Measurements from ENCODE around the gene SMYD1. TPM values are rescaled to one million over a fixed set of nuclear protein-coding genes. Genes with fewer than 3 reads are reported as not detected.

The SMYD1 gene
- total RNA-seq, 6 donors from 2014 or later, result not detected

GRCh38 chr2:88146590-88146989, 79.0 kb downstream of the SMYD1 start:
- TF ChIP-seq, protein P1, sequence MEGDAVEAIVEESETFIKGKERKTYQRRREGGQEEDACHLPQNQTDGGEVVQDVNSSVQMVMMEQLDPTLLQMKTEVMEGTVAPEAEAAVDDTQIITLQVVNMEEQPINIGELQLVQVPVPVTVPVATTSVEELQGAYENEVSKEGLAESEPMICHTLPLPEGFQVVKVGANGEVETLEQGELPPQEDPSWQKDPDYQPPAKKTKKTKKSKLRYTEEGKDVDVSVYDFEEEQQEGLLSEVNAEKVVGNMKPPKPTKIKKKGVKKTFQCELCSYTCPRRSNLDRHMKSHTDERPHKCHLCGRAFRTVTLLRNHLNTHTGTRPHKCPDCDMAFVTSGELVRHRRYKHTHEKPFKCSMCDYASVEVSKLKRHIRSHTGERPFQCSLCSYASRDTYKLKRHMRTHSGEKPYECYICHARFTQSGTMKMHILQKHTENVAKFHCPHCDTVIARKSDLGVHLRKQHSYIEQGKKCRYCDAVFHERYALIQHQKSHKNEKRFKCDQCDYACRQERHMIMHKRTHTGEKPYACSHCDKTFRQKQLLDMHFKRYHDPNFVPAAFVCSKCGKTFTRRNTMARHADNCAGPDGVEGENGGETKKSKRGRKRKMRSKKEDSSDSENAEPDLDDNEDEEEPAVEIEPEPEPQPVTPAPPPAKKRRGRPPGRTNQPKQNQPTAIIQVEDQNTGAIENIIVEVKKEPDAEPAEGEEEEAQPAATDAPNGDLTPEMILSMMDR (IDR thresholded peaks at IDR 0.05), result no peak
- TF ChIP-seq POLR2A (IDR thresholded peaks at IDR 0.05), result no peak
- Histone ChIP-seq H3K4me3 (no peak overlapping the region), H3K4me1 (no peaks in the 10 kb centered on the region), H3K36me3 (no peaks in the 10 kb centered on the region), H3K9me3 (peaks cover 4 to 27% (median 6%) of the 10 kb centered on the region in 4 donors), H3K27me3 (no peaks in the 10 kb centered on the region), H3K27ac (no peak overlapping the region)
- DNase-seq (no peak), ATAC-seq (ENCODE audit: low FRiP score in 2 of 2) (no peak)

- Histone ChIP-seq H3K36me3 (no peaks in the 10 kb centered on the region), H3K27ac (no peak overlapping the region), H3K27me3 (no peaks in the 10 kb centered on the region), H3K4me3 (no peak overlapping the region), H3K9me3 (peaks cover 4 to 21% (median 6%) of the 10 kb centered on the region in 4 donors), H3K4me1 (no peaks in the 10 kb centered on the region)
- 100% methylated on average over 1 to 2 of the region's 2 CpGs for WGBS, 2 donors
- ATAC-seq (ENCODE audit: low FRiP score in 2 of 2), result peak in 1 of 2 donors; percentile 53
- no peak for DNase-seq
- TF ChIP-seq POLR2AphosphoS5 (IDR thresholded peaks at IDR 0.05) (no peak), EP300 (IDR thresholded peaks at IDR 0.05) (no peak), POLR2A (IDR thresholded peaks at IDR 0.05) (no peak)
- TF ChIP-seq, protein P1 (IDR thresholded peaks at IDR 0.05), result no peak
Observed at GRCh38 chr2:88147145-88147544, 79.5 kb downstream of the SMYD1 start.

GRCh38 chr2:88148929-88149438, 81.4 kb downstream of the SMYD1 start:
- H3K9me3 ChIP-seq, result peaks cover 4 to 19% (median 6%) of the 10 kb centered on the region in 4 donors
- no peaks in the 10 kb centered on the region for H3K27me3 ChIP-seq
- H3K4me3 ChIP-seq, result no peak overlapping the region
- ATAC-seq (ENCODE audit: low FRiP score in 2 of 2) (no peak), DNase-seq (no peak)
- H3K4me1 ChIP-seq, result no peaks in the 10 kb centered on the region
- no peaks in the 10 kb centered on the region for H3K36me3 ChIP-seq
- no peak overlapping the region for H3K27ac ChIP-seq
- TF ChIP-seq, protein P1 (IDR thresholded peaks at IDR 0.05), result no peak
- TF ChIP-seq POLR2A (IDR thresholded peaks at IDR 0.05) (no peak), POLR2AphosphoS5 (IDR thresholded peaks at IDR 0.05) (no peak), EP300 (IDR thresholded peaks at IDR 0.05) (no peak)

DNA sequence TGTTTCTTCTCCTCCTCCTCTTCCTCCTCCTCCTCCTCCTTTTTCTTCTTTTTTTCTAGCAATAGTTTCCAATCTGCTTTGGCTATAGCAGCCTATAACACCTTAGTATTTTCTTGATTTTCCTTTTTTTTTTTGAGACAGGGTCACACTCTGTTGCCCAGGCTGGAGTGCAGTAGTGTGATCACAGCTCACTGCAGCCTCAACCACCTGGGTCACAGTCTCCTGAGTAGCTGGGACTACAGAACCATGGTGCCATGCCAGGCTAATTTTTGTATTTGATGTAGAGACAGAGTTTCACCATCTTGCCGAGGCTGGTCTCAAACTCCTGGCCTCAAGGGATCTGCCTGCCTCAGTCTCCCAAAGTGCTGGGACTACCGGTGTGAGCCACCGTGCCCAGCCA, 91.9 kb downstream of the SMYD1 start:
- no peaks in the 10 kb centered on the region for H3K4me1 ChIP-seq
- no peaks in the 10 kb centered on the region for H3K36me3 ChIP-seq
- H3K9me3 ChIP-seq, result no peaks in the 10 kb centered on the region
- DNase-seq (no peak), ATAC-seq (ENCODE audit: low FRiP score in 2 of 2) (no peak)
- H3K27me3 ChIP-seq, result no peaks in the 10 kb centered on the region
- H3K4me3 ChIP-seq, result no peak overlapping the region
- H3K27ac ChIP-seq, result no peak overlapping the region
- 76% methylated on average over 3 of the region's 3 CpGs for WGBS, 2 donors
- TF ChIP-seq POLR2A (IDR thresholded peaks at IDR 0.05) (no peak), POLR2AphosphoS5 (IDR thresholded peaks at IDR 0.05) (no peak), EP300 (IDR thresholded peaks at IDR 0.05) (no peak)
- TF ChIP-seq, protein P1 (IDR thresholded peaks at IDR 0.05), result no peak

DNA sequence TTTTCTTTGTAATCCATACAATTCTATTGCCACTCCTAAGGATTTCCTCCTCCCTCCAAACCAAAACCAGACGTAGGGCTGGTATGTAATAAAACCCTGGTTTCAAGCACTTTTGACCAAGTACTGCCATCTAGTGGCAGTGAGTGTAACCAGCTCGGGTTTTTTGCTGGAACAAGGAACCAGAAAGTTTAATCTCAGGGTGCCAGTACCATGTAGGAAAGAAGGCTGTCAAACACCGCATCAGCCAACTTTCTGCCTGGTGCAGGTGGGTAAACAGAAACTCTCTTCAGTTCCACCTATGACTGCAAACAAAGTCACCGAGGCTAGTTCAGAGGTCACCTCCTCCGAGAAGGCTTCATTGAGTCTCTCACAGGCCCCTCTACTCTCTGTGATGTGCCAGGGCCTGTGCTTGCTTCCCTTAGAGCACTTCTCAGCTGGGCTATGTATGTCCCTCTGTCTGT, 92.4 kb downstream of the SMYD1 start:
- peak in 1 of 2 donors; percentile 43 for DNase-seq
- Histone ChIP-seq H3K4me3 (no peak overlapping the region), H3K27ac (no peak overlapping the region)

More for the DNA sequence above, 92.4 kb downstream of the SMYD1 start:
- no peaks in the 10 kb centered on the region for H3K4me1 ChIP-seq
- no peak for TF ChIP-seq POLR2A (IDR thresholded peaks at IDR 0.05)
- no peak for TF ChIP-seq EP300 (IDR thresholded peaks at IDR 0.05)
- TF ChIP-seq, protein P1 (IDR thresholded peaks at IDR 0.05), result peak; percentile 60 to 75 (median 70)
- TF ChIP-seq POLR2AphosphoS5 (IDR thresholded peaks at IDR 0.05), result no peak
- H3K27me3 ChIP-seq, result no peaks in the 10 kb centered on the region
- WGBS, 2 donors, result 26% methylated on average over 5 of the region's 5 CpGs
- ATAC-seq (ENCODE audit: low FRiP score in 2 of 2), result peak; percentile 83 to 90
- no peaks in the 10 kb centered on the region for H3K36me3 ChIP-seq
- no peaks in the 10 kb centered on the region for H3K9me3 ChIP-seq

All from upper lobe of left lung (tissue), 6 donors.